ENCODE data around the gene RTEL1.

Gene RTEL1

GRCh38 chr20:63653041-63653973 lies 4.8 kb upstream of the RTEL1 start, which contains the start of gene STMN3 (continued):
- TF ChIP-seq REST (tag by site-specific recombination; IDR thresholded peaks at IDR 0.05) (peak; percentile 100), ZNF335 (tag by site-specific recombination; conservative IDR thresholded peaks at IDR 0.05) (peak; percentile 92), ZBTB20 (tag by site-specific recombination; IDR thresholded peaks at IDR 0.05) (peak; percentile 54; the same call in 1 of the 2 replicates), ZBTB44 (tag by site-specific recombination; IDR thresholded peaks at IDR 0.05) (peak; percentile 78), ZBTB48 (tag by site-specific recombination; IDR thresholded peaks at IDR 0.05) (0 out of 2 replicates have a peak, but pooled peaks have one; percentile 54), ZNF423 (tag by site-specific recombination; IDR thresholded peaks at IDR 0.05) (peak; percentile 69; the same call in 1 of the 2 replicates), TCF7L2 (IDR thresholded peaks at IDR 0.05; ENCODE audit: borderline replicate concordance, low read depth, low read length) (no peak), ZNF664 (tag by site-specific recombination; IDR thresholded peaks at IDR 0.05) (no peak), INSM2 (tag by site-specific recombination; IDR thresholded peaks at IDR 0.05) (no peak), TSHZ1 (tag by site-specific recombination; IDR thresholded peaks at IDR 0.05; ENCODE audit: borderline replicate concordance) (no peak), YY2 (tag by site-specific recombination; IDR thresholded peaks at IDR 0.05) (0 out of 2 replicates have a peak, but pooled peaks have one; percentile 16), HOXA7 (CRISPR knock-in tag; IDR thresholded peaks at IDR 0.05; ENCODE audit: borderline replicate concordance) (no peak), BCL6B (tag by site-specific recombination; IDR thresholded peaks at IDR 0.05) (no peak), ZBTB10 (tag by site-specific recombination; IDR thresholded peaks at IDR 0.05) (peak; percentile 94), ZBTB11 (tag by site-specific recombination; conservative IDR thresholded peaks at IDR 0.05; ENCODE audit: low read depth) (peak; percentile 59), YY1 (tag by site-specific recombination; IDR thresholded peaks at IDR 0.05) (no peak; the same call in 1 of the 2 replicates), ZNF621 (tag by site-specific recombination; IDR thresholded peaks at IDR 0.05) (no peak), KLF9 (tag by site-specific recombination; IDR thresholded peaks at IDR 0.05; ENCODE audit: low read depth) (peak; percentile 78; the same call in 1 of the 2 replicates)

All from HEK293 (cell line).